CD4-positive, CD25-positive, alpha-beta regulatory T cell (primary cell): ENCODE measurements around the gene KIF17. TPM values are rescaled to one million over a fixed set of nuclear protein-coding genes. Genes with fewer than 3 reads are reported as not detected.

Source experiments
- ATAC-seq, 2 donors: fragments of 150-1000 bp; cut with Tn5 transposase; one replicate each; pipeline ENCODE4 v1.10.0; 2021; ENCODE audit warnings: low read depth in 2 of 2, moderate number of reproducible peaks in 2 of 2, moderate library complexity in 1 of 2
- DNase-seq, 3 donors: peaks; one replicate each; pipeline versions ENCODE4 v3.0.0 to v3.0.0-alpha.2; 2012 to 2022; ENCODE audit warnings: mixed read lengths in 1 of 3
- H3K27ac ChIP-seq: one replicate; pipeline ENCODE4 v1.7.0; 2013; ENCODE audit warnings: mild to moderate bottlenecking, low read length; ENCODE audit not compliant: insufficient read depth, poor library complexity, severe bottlenecking
- H3K27me3 ChIP-seq: one replicate; pipeline ENCODE4 v1.7.0; 2013; ENCODE audit warnings: low read length; ENCODE audit not compliant: control insufficient read depth, insufficient read depth
- H3K36me3 ChIP-seq: one replicate; pipeline ENCODE4 v1.7.0; 2013; ENCODE audit warnings: mild to moderate bottlenecking, low read length, moderate library complexity; ENCODE audit not compliant: control insufficient read depth, insufficient read depth
- H3K4me1 ChIP-seq: 2 replicates; pipeline ENCODE4 v1.7.0; 2013; ENCODE audit warnings: mild to moderate bottlenecking, low read length; ENCODE audit not compliant: insufficient read depth, control insufficient read depth, poor library complexity, severe bottlenecking
- H3K4me3 ChIP-seq: one replicate; pipeline ENCODE4 v1.7.0; 2013; ENCODE audit warnings: low read depth, mild to moderate bottlenecking, low read length, moderate library complexity
- H3K9me3 ChIP-seq, 2 experiments: 1 replicate in 1 of 2; 2 replicates in 1 of 2; pipeline ENCODE4 v1.7.0; 2013; ENCODE audit warnings: low read length in 2 of 2, mild to moderate bottlenecking in 1 of 2, moderate library complexity in 1 of 2; ENCODE audit not compliant: control insufficient read depth in 2 of 2
- H3K27ac Mint-ChIP-seq, 3 donors: one replicate each; pipeline ENCODE4 v1.8.0; 2020 to 2022; ENCODE audit warnings: mild to moderate bottlenecking in 3 of 3, mixed read lengths in 3 of 3, moderate library complexity in 2 of 3
- H3K27me3 Mint-ChIP-seq: one replicate; pipeline ENCODE4 v1.8.0; 2022; ENCODE audit warnings: mild to moderate bottlenecking, mixed read lengths
- H3K36me3 Mint-ChIP-seq: one replicate; pipeline ENCODE4 v1.8.0; 2020; ENCODE audit warnings: mixed read lengths
- H3K4me1 Mint-ChIP-seq, 4 donors: one replicate each; pipeline ENCODE4 v1.8.0; 2020 to 2022; ENCODE audit warnings: mixed read lengths in 4 of 4, mild to moderate bottlenecking in 1 of 4
- H3K4me3 Mint-ChIP-seq, 4 donors: one replicate each; pipeline ENCODE4 v1.8.0; 2020 to 2022; ENCODE audit warnings: mild to moderate bottlenecking in 4 of 4, mixed read lengths in 4 of 4, moderate library complexity in 3 of 4
- H3K9me3 Mint-ChIP-seq, 7 donors: one replicate each; pipeline ENCODE4 v1.8.0; 2020 to 2022; ENCODE audit warnings: mixed read lengths in 7 of 7, mild to moderate bottlenecking in 3 of 7, moderate library complexity in 2 of 7
- polyA plus RNA-seq, 4 donors: library from polyadenylated mRNA; unstranded; fragments of 300-500 nt; fragmentation: Illumina TruSeq; gene quantifications; one replicate each; pipeline ENCODE4 v1.2.3, GENCODE V29; 2021
- total RNA-seq: library from RNA; stranded (reverse); gene quantifications from one replicate; pipeline ENCODE4 v1.2.3, GENCODE V29; 2022

The KIF17 gene
- total and polyA plus RNA-seq, 5 donors from 2014 or later: not detected

- Histone ChIP-seq H3K9me3 (no peaks in the 10 kb centered on the region), H3K4me1 (peaks cover 7% of the 10 kb centered on the region), H3K27ac (no peak overlapping the region), H3K4me3 (no peak overlapping the region), H3K27me3 (no peaks in the 10 kb centered on the region), H3K36me3 (no peaks in the 10 kb centered on the region)
- Mint-ChIP-seq H3K9me3 (no peaks in the 10 kb centered on the region), H3K27ac (no peak overlapping the region), H3K27me3 (no peaks in the 10 kb centered on the region), H3K4me3 (peak overlapping the region in 2 of 4 donors; percentile 35 to 39), H3K4me1 (peaks cover 0 to 14% (median 5%) of the 10 kb centered on the region in 4 donors), H3K36me3 (no peaks in the 10 kb centered on the region)
- peak in 1 of 2 donors; percentile 60 for ATAC-seq
- peak in 1 of 3 donors; percentile 59 for DNase-seq
Observed at GRCh38 chr1:20666804-20667203, 51.0 kb downstream of the KIF17 start.

- H3K4me3 ChIP-seq: no peak overlapping the region
- no peaks in the 10 kb centered on the region for H3K36me3 ChIP-seq
- H3K27me3 ChIP-seq: no peaks in the 10 kb centered on the region
- no peak for ATAC-seq
- H3K4me1 ChIP-seq: peaks cover 8% of the 10 kb centered on the region
- Mint-ChIP-seq H3K27ac (no peak overlapping the region), H3K36me3 (peaks cover 1% of the 10 kb centered on the region), H3K9me3 (no peaks in the 10 kb centered on the region), H3K4me3 (peak overlapping the region in 1 of 4 donors; percentile 39), H3K27me3 (no peaks in the 10 kb centered on the region), H3K4me1 (peaks cover 3 to 19% (median 8%) of the 10 kb centered on the region in 4 donors)
- DNase-seq: no peak
- H3K9me3 ChIP-seq: no peaks in the 10 kb centered on the region
- H3K27ac ChIP-seq: no peak overlapping the region
Observed at GRCh38 chr1:20666146-20666545, 51.7 kb downstream of the KIF17 start.

GRCh38 chr1:20665726-20666125 lies 52.1 kb downstream of the KIF17 start:
- Histone ChIP-seq H3K27ac (no peak overlapping the region), H3K4me1 (peaks cover 9% of the 10 kb centered on the region), H3K27me3 (no peaks in the 10 kb centered on the region), H3K36me3 (no peaks in the 10 kb centered on the region), H3K4me3 (no peak overlapping the region), H3K9me3 (no peaks in the 10 kb centered on the region)
- DNase-seq: no peak
- Mint-ChIP-seq H3K27me3 (no peaks in the 10 kb centered on the region), H3K27ac (peak overlapping the region in 1 of 3 donors; percentile 14), H3K36me3 (peaks cover 4% of the 10 kb centered on the region), H3K4me3 (peak overlapping the region in 1 of 4 donors; percentile 19), H3K9me3 (no peaks in the 10 kb centered on the region), H3K4me1 (peaks cover 4 to 21% (median 11%) of the 10 kb centered on the region in 4 donors)
- ATAC-seq: no peak

GRCh38 chr1:20663969-20664715 lies 53.7 kb downstream of the KIF17 start:
- Mint-ChIP-seq H3K9me3 (no peaks in the 10 kb centered on the region), H3K4me3 (peak overlapping the region in 1 of 4 donors; percentile 78), H3K27me3 (no peaks in the 10 kb centered on the region), H3K4me1 (peaks cover 20 to 36% (median 26%) of the 10 kb centered on the region in 4 donors), H3K36me3 (peaks cover 10% of the 10 kb centered on the region), H3K27ac (peak overlapping the region in 1 of 3 donors; percentile 60)
- H3K27me3 ChIP-seq: no peaks in the 10 kb centered on the region
- H3K4me3 ChIP-seq: no peak overlapping the region
- peaks cover 25% of the 10 kb centered on the region for H3K4me1 ChIP-seq
- H3K36me3 ChIP-seq: no peaks in the 10 kb centered on the region
- ATAC-seq: no peak
- no peak for DNase-seq
- no peak overlapping the region for H3K27ac ChIP-seq
- no peaks in the 10 kb centered on the region for H3K9me3 ChIP-seq

GRCh38 chr1:20663365-20663764 lies 54.4 kb downstream of the KIF17 start:
- Histone ChIP-seq H3K27me3 (no peaks in the 10 kb centered on the region), H3K4me3 (no peak overlapping the region), H3K36me3 (no peaks in the 10 kb centered on the region), H3K4me1 (peaks cover 32% of the 10 kb centered on the region), H3K9me3 (no peaks in the 10 kb centered on the region), H3K27ac (no peak overlapping the region)
- ATAC-seq (no peak), DNase-seq (no peak)
- H3K27me3 Mint-ChIP-seq: no peaks in the 10 kb centered on the region
- no peak overlapping the region for H3K27ac Mint-ChIP-seq
- peak overlapping the region in 1 of 4 donors; percentile 78 for H3K4me3 Mint-ChIP-seq
- peaks cover 11% of the 10 kb centered on the region for H3K36me3 Mint-ChIP-seq
- peaks cover 22 to 44% (median 32%) of the 10 kb centered on the region in 4 donors for H3K4me1 Mint-ChIP-seq
- H3K9me3 Mint-ChIP-seq: no peaks in the 10 kb centered on the region

- peak overlapping the region; percentile 91 for H3K4me3 ChIP-seq
- Mint-ChIP-seq H3K27ac (peak overlapping the region; percentile 60 to 99 (median 99)), H3K4me1 (peaks cover 22 to 55% (median 35%) of the 10 kb centered on the region in 4 donors), H3K36me3 (peaks cover 11% of the 10 kb centered on the region), H3K4me3 (peak overlapping the region; percentile 98 to 100 (median 99)), H3K9me3 (no peaks in the 10 kb centered on the region), H3K27me3 (no peaks in the 10 kb centered on the region)
- H3K9me3 ChIP-seq: no peaks in the 10 kb centered on the region
- H3K27ac ChIP-seq: peak overlapping the region; percentile 79
- H3K4me1 ChIP-seq: peaks cover 38% of the 10 kb centered on the region
- no peaks in the 10 kb centered on the region for H3K27me3 ChIP-seq
- DNase-seq (no peak), ATAC-seq (no peak)
- peaks cover 12% of the 10 kb centered on the region for H3K36me3 ChIP-seq
Observed at GRCh38 chr1:20662110-20662475, 55.7 kb downstream of the KIF17 start.

- Histone ChIP-seq H3K9me3 (no peaks in the 10 kb centered on the region), H3K27me3 (no peaks in the 10 kb centered on the region), H3K27ac (peak within 1 kb of the TSS; percentile 79), H3K36me3 (peaks cover 19% of the 10 kb centered on the region), H3K4me3 (peak within 1 kb of the TSS; percentile 91), H3K4me1 (peaks cover 38% of the 10 kb centered on the region)
- peaks cover 17% of the 10 kb centered on the region for H3K36me3 Mint-ChIP-seq
- peak within 1 kb of the TSS; percentile 99 for H3K27ac Mint-ChIP-seq
- H3K27me3 Mint-ChIP-seq: no peaks in the 10 kb centered on the region
- peaks cover 27 to 54% (median 35%) of the 10 kb centered on the region in 4 donors for H3K4me1 Mint-ChIP-seq
- peak within 1 kb of the TSS; percentile 98 to 100 (median 99) for H3K4me3 Mint-ChIP-seq
- DNase-seq (peak; percentile 95 to 99 (median 95)), ATAC-seq (peak; percentile 96)
- H3K9me3 Mint-ChIP-seq: no peaks in the 10 kb centered on the region
Observed at GRCh38 chr1:20661207-20662109, 56.3 kb downstream of the KIF17 start, which contains the start of gene DDOST. Gene DDOST (minus strand): TSS chr1:20661369. CDS start chr1:20661350, 19 bp downstream.
